Thyroid gland (tissue), 4 donors: Measurements from ENCODE around the gene PLCD1.

Experiments used
- CTCF ChIP-seq, 6 experiments: fragments of 200-600 bp in 3 of 6; fragments of 450-650 bp in 3 of 6; sonication (generic) in 3 of 6; IDR thresholded peaks; one replicate each; pipeline ENCODE4 v1.5.1; 2016 to 2019; ENCODE audit warnings: antibody characterized with exemption in 6 of 6, mild to moderate bottlenecking in 2 of 6, inconsistent platforms in 1 of 6, moderate library complexity in 1 of 6
- POLR2A ChIP-seq, 2 donors: fragments of 450-650 bp; IDR thresholded peaks; one replicate each; pipeline ENCODE4 v1.6.1; 2017; ENCODE audit warnings: antibody characterized with exemption in 2 of 2, mild to moderate bottlenecking in 2 of 2, moderate library complexity in 1 of 2

GRCh38 chr3:37973246-37974054 lies 56.0 kb downstream of the PLCD1 start:
- no peak for TF ChIP-seq CTCF (IDR thresholded peaks at IDR 0.05)
- no peak for TF ChIP-seq POLR2A (IDR thresholded peaks at IDR 0.05)
